ES-I3 (cell line): ENCODE data around the gene ARCN1.
A peak's percentile ranks its signal among the peaks of the same experiment; 100 is the strongest.

Experiments
- H3K36me3 ChIP-seq: 2 replicates; pipeline ENCODE4 v1.6.1; 2013; ENCODE audit warnings: mild to moderate bottlenecking, low read length, control low read depth, moderate library complexity; ENCODE audit not compliant: insufficient read depth
- H3K4me1 ChIP-seq: 2 replicates; pipeline ENCODE4 v1.6.1; 2013; ENCODE audit warnings: mild to moderate bottlenecking, control low read depth, low read length; ENCODE audit not compliant: insufficient read depth
- H3K9ac ChIP-seq: 2 replicates; pipeline ENCODE4 v1.6.1; 2013; ENCODE audit warnings: low read depth, mild to moderate bottlenecking, low read length, moderate library complexity
- H3K9me3 ChIP-seq: 2 replicates; pipeline ENCODE4 v1.6.1; 2013; ENCODE audit warnings: mild to moderate bottlenecking, low read length, moderate library complexity; ENCODE audit not compliant: control insufficient read depth, insufficient read depth

ARCN1 gene

DNA sequence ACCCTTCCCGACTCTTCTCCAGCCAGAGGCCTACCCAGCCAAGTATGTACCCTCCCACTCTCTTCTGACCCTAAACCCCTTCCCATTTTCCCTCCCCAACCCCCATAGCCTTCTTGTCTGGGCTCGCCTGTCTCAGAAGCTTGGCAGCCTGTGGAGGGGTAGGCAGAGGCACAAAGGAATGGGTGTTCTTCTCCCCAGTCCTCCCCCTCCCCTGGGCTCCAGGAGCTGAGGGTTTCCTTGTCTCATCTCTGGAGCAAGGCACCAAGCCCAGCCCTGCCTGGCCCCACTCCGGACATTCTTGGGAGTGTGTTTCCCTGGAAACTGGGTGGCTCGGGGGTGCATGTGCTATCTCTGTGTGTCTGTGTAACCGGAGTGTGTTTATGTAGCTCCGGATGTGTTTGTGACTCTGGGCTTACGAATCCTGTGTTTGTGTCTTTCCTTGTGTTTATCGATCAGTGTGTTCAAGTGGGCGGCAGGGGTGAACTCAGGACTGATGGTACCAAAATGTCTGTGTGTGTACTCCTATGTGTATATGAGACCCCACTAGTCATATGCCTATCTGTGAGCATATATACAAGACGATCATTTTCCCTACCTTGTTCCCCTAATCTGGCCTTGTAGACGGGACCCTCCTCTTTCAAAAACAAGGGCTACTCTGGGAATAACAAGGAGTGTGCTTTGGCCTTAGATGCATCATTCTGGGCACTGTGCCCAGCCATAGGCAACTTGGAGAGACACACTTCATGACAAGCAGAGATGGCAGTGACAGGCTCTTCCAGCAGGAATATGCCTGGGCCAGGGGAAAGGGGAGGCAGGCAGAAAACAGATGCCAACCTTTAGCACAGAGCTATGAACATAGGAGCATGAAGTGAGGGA lies 46.1 kb downstream of the ARCN1 start:
- Histone ChIP-seq H3K4me1 (peaks cover 72% of the 10 kb centered on the region), H3K36me3 (no peaks in the 10 kb centered on the region), H3K9ac (no peak overlapping the region), H3K9me3 (no peaks in the 10 kb centered on the region)

DNA sequence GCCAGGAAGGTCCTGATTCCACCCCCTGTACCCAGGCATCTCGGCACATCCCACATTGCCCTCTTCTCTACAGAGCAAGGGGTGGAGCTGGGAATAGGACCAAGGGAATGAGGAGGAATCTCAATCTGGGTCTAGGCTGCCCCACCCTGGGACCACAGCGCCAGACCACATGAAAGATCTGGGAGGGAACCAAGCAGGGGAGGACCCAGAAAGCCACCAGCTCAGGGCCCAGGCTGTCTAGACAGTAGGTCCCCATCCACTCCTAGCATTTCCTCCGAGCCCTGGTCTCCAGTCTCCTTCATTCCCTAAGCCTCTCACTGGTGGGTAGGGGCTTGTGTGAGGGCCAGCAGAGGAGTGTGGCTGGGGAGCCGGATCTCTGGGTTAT lies 46.8 kb downstream of the ARCN1 start:
- H3K9me3 ChIP-seq: no peaks in the 10 kb centered on the region
- H3K4me1 ChIP-seq: peaks cover 68% of the 10 kb centered on the region
- H3K36me3 ChIP-seq: no peaks in the 10 kb centered on the region
- H3K9ac ChIP-seq: no peak overlapping the region

DNA sequence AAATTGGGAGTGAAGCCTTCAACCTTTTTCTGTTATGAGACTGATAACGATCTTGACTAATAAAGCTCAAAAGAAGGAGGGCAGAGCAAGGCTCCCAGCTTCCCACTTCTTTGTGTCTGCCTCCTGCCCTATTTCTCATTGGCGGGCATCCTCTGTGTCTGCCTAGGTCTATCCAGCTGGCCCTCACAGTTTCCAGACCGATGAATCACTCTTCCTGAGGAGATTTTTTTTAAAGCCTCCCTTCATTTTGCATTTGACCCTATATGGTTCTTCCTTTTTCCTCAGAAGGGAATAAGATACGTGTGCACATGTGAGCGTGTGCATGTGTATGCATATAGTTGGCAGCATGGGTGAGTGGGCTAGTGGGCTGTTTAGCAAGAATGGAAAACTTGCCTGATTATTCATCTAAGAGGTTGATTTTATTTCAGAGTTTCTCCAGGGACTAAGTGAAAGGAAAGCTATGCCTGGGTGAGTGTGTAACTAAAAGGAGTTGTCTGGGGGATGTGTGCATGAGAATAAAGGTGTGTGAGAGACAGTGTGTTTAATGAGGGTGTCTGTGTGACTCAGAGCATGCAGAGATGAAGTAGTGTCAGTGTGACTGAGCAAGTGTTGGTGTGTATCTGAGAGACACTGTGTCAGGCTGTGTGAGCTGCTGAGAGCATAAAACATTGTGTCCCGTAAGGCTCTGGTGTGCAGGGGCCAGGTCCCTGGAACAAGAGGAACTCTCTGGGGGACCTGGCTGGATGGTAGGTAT lies 47.4 kb downstream of the ARCN1 start:
- H3K9ac ChIP-seq: no peak overlapping the region
- H3K36me3 ChIP-seq: no peaks in the 10 kb centered on the region
- no peaks in the 10 kb centered on the region for H3K9me3 ChIP-seq
- H3K4me1 ChIP-seq: peaks cover 62% of the 10 kb centered on the region

DNA sequence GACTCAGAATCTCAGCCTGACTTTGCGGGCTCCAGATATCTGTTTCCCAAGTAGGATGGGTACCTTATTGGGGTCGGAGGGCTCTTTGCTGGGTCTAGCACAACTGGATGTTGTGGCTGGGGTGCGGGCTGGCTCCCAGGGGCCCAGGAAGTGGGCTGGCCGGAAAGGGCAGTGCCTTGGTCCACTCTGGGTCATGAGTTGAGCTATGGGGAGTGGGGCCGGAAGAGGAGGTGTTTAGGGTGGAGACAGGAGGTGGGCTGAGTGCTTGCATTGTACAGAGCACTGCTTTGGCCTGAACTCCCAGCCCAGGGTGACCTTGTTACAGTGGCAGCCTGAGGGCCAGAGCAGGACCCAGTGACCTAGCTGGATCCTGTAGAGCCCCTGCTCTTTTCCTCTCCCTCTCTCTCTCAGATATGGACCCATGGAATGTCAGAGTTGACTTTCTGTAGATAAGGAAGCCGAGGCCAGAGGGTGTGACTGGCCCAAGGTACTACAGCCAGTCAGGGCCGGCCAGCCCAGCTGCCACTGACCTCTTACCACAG lies 48.4 kb downstream of the ARCN1 start:
- H3K9ac ChIP-seq: peak overlapping the region; percentile 65; the same call in 1 of the 2 replicates
- peaks cover 54% of the 10 kb centered on the region for H3K4me1 ChIP-seq
- no peaks in the 10 kb centered on the region for H3K36me3 ChIP-seq
- H3K9me3 ChIP-seq: no peaks in the 10 kb centered on the region

DNA sequence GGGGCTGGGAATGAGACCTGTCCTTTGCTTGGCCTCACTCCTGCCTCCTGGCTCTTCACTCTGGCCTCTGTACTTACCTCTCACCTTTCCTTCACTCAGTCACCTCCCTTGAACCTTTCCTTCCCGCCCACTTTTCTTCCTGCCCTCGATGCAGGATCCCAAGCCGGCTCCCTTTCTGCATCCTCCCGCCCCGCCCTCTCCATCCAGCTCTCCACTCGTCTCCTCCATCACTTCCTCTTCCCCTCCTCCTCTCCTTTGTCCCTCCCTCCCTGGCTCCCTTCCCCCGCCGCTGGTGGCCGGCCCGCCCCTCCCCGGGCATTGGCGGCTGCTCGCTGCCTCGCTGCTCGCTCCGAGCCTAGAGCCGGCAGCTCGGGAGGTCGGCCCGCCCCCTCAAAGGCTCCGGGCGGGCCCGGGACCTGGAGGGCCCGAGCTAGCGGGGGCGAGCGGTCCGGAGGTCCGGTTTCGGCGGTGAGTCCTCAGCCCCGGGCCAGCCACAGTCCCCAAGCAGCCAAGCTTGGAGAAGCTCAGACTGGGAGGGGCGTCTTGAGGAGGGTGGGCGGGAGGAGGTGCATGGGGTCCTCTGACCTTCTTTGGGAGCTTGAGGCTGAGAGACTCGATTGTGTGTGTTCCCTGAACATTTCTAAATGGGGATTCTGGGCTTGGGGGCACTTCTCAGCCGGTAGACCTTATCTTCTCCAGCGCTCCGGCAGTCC lies 49.0 kb downstream of the ARCN1 start:
- H3K9me3 ChIP-seq: no peaks in the 10 kb centered on the region
- peaks cover 48% of the 10 kb centered on the region for H3K4me1 ChIP-seq
- H3K9ac ChIP-seq: peak overlapping the region; percentile 65
- no peaks in the 10 kb centered on the region for H3K36me3 ChIP-seq

DNA sequence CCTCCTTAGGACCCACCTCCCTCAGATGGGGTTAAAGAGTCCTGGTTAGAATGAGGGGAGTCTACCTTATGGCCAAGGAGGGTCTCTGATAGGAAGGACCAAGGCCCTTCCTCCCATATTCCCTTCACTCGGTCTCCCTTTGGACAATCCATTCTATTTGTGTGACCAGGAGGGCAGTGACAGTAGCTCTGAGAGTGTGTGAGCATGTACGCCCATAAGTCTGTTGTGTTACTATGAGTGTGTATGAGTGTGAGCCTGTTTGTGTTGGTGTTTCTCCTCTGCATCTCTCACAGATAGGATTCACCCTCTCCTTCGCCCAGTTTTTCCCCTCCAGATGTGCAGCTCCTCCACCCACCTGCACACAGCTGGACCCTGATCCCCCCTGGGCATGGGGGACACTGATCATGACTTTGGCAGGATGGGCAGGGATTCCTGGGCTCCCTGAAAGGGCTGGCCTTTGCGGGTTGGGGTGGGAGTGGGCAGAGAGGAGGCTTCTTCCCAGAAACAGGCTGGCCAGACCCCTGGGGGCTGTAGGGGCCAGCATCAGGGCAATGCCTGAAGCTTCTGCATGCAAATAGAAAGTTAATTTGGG lies 49.7 kb downstream of the ARCN1 start:
- Histone ChIP-seq H3K36me3 (no peaks in the 10 kb centered on the region), H3K9me3 (no peaks in the 10 kb centered on the region), H3K4me1 (peaks cover 44% of the 10 kb centered on the region), H3K9ac (peak overlapping the region; percentile 65)

DNA sequence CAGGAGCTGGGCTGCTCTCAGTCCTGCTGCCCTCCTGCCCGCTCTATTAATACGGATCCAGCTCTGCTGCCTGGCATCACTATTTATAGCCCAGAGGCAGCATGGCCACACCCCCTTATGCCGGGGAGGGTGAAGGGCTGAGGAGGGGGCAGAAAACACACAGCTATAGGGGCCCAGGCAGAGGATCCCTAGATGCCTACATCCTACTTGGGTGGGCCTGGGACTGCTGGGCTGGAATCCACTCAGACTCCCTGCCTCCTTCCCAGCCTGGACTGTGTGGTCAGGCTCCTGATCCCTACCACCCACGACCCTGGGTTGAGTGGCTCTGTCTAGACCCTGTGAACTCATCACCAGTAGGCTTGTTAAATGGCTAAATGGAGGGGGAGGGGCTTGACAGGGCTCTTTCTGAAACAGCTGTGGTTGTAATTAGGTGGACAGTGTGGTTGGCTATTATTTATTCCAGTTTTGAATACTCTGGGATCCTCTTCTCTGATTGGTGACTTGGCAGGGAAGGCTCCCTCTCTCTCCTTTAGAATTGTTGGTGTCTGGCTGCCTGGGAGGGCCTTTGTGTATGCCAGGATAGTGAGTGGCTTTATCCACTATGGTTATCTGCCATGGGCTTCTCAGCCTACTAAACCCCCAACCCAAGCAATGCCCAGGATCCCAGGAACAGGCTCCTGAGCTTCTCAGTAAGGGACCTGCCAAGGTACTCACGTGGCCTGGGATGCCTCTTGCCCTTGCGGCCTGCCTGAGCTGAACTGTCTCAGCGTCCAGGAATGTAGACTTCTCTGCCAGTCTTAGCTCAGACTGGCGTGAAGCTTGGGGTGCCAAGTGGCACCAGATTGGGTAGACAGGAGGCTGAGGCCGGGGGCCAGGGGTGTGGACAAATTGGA lies 50.4 kb downstream of the ARCN1 start:
- Histone ChIP-seq H3K9me3 (no peaks in the 10 kb centered on the region), H3K36me3 (no peaks in the 10 kb centered on the region), H3K9ac (peak overlapping the region; percentile 65; the same call in 1 of the 2 replicates), H3K4me1 (peaks cover 40% of the 10 kb centered on the region)

DNA sequence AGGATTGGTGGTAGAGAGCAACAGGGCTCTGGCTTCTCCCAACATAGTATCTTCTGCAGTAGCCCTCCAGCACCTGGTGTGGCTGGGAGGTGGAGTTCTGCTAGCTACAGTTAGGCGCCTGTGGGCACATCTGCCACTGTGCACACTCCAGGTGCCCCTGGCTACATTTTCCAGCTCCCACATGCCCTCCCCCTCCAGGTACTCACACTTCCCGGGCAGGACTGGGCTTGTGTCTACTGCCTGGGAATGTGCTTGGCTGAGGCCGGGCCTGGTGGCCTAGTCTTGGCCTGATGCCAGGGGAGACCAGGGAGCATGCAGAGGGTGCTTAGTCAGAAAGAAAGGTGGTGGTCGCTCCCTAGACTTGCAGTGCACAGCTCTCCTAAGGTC lies 51.1 kb downstream of the ARCN1 start:
- Histone ChIP-seq H3K36me3 (no peaks in the 10 kb centered on the region), H3K9me3 (no peaks in the 10 kb centered on the region), H3K9ac (no peak overlapping the region), H3K4me1 (peaks cover 34% of the 10 kb centered on the region)

DNA sequence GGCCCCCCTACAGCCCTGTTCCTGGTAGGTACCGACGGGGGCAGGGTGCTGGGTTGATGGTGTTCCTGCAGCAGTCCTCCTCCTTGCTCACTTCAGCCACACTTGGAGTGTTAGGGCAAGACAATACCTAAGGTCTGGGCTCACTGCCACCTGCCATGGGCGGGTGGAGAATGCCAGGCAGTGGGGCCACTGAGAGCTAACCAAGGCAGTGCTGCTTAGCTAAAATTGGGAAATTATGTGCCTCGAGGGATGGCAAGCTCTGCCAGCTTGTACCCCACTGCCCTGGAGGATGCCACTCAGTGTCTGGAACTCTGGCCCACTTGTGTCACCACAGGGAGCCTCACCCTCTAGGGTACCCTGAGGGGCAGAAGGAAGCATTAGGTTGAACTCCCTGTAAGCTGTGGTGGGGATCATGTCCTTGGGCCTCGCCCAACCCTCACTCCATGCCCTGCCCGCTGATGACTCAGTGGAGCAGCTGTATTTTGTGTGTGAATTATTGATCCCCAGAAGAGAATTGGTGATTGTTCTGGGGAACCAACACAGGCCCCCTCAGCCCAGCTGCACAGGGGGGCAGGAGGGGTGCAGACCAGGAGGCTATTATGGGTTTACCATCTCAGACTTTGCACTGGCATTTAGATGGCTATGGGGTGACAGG lies 53.0 kb downstream of the ARCN1 start:
- Histone ChIP-seq H3K9ac (no peak overlapping the region), H3K9me3 (no peaks in the 10 kb centered on the region), H3K4me1 (peaks cover 18% of the 10 kb centered on the region; the same call in 1 of the 2 replicates), H3K36me3 (no peaks in the 10 kb centered on the region)

DNA sequence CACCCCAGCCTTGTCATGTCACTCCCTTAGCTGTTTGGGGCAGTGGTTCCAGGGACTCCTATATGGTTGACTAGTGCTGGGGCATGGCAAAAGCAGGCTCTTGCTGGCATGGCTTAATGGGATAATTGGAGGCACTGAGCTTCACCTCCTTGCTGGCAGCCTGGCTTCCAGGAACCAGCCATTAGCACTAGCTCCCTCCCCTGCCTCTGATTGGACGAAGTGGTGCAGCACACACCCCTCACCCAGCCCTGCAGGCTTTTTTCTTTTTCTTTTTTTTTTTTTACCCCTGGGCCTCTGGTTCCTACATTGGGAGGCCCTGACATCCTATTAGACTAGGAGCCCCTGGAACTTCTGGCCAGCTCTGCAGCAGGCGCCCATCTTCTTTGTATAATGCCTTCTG lies 53.8 kb downstream of the ARCN1 start:
- H3K4me1 ChIP-seq: peaks cover 12% of the 10 kb centered on the region; the same call in 1 of the 2 replicates
- no peaks in the 10 kb centered on the region; the same call in 1 of the 2 replicates for H3K36me3 ChIP-seq
- no peaks in the 10 kb centered on the region for H3K9me3 ChIP-seq
- H3K9ac ChIP-seq: no peak overlapping the region

DNA sequence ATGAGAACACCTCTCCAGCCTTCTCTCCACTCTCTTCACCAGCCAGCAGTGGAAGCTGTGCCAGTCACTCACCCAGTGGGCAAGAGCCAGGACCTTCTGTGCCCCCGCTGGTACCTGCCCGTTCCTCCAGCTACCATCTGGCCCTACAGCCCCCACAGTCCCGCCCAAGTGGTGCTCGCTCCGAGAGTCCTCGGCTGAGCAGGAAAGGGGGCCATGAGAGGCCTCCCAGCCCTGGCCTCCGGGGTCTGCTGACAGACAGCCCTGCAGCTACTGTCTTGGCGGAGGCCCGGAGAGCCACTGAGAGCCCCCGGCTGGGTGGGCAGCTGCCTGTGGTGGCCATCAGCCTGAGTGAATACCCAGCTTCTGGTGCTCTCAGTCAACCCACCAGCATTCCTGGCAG lies 55.4 kb downstream of the ARCN1 start:
- H3K4me1 ChIP-seq: peaks cover 6% of the 10 kb centered on the region; the same call in 1 of the 2 replicates
- H3K9ac ChIP-seq: no peak overlapping the region
- no peaks in the 10 kb centered on the region; the same call in 1 of the 2 replicates for H3K36me3 ChIP-seq
- no peaks in the 10 kb centered on the region for H3K9me3 ChIP-seq

DNA sequence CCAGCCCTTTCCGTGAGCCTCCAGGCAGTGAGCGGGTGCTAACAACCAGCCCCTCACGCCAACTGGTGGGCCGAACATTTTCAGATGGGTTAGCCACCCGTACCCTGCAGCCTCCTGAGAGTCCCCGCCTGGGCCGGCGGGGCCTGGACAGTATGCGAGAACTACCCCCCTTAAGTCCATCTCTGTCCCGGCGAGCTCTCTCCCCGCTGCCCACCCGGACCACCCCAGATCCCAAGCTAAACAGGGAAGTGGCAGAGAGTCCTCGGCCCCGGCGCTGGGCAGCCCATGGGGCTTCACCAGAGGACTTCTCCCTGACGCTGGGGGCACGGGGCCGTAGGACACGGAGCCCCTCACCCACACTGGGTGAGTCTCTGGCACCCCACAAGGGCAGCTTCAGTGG lies 55.8 kb downstream of the ARCN1 start:
- Histone ChIP-seq H3K9ac (no peak overlapping the region), H3K36me3 (no peaks in the 10 kb centered on the region; the same call in 1 of the 2 replicates), H3K9me3 (no peaks in the 10 kb centered on the region), H3K4me1 (peaks cover 1% of the 10 kb centered on the region; the same call in 1 of the 2 replicates)

DNA sequence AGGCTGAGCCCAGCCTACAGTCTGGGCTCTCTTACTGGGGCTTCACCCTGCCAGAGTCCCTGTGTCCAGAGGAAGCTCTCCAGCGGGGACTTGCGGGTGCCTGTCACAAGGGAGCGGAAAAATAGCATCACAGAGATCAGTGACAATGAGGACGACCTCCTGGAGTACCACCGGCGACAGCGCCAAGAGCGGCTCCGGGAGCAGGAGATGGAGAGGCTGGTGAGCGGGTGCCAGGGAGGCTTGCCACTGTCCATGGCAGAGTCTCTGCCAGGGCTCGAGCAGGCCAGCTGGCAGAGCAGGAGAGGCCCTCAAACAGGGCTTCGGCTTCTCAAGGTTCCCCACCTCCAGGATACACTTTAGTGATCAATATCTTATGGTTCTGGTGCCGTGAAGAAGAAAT lies 56.2 kb downstream of the ARCN1 start:
- H3K36me3 ChIP-seq: no peaks in the 10 kb centered on the region; the same call in 1 of the 2 replicates
- no peak overlapping the region for H3K9ac ChIP-seq
- H3K4me1 ChIP-seq: 0 out of 2 replicates have a peak, but pooled peaks cover 3% of the 10 kb centered on the region
- no peaks in the 10 kb centered on the region for H3K9me3 ChIP-seq
